Neutrophil (primary cell): ENCODE measurements around the gene HTR2A.

Source experiments
- H3K27ac ChIP-seq: fragments of 200-600 bp; sonication (generic); 2 replicates; pipeline ENCODE4 v1.5.1; 2016; ENCODE audit warnings: mild to moderate bottlenecking, moderate library complexity
- H3K27me3 ChIP-seq: fragments of 200-600 bp; sonication (generic); 2 replicates; pipeline ENCODE4 v1.6.0; 2016; ENCODE audit warnings: mild to moderate bottlenecking
- H3K36me3 ChIP-seq: fragments of 200-600 bp; sonication (generic); 2 replicates; pipeline ENCODE4 v1.5.1; 2017
- H3K4me1 ChIP-seq, 2 experiments: fragments of 200-600 bp in 1 of 2; sonication (generic) in 1 of 2; 1 replicate in 1 of 2; 2 replicates in 1 of 2; pipeline versions ENCODE4 v1.5.1 to v1.6.1; 2013 to 2016; ENCODE audit warnings: low read depth in 1 of 2, low read length in 1 of 2, mild to moderate bottlenecking in 1 of 2, moderate library complexity in 1 of 2; ENCODE audit not compliant: control insufficient read depth in 1 of 2, insufficient read depth in 1 of 2
- H3K4me3 ChIP-seq, 2 experiments: fragments of 200-600 bp in 1 of 2; sonication (generic) in 1 of 2; 1 replicate in 1 of 2; 2 replicates in 1 of 2; pipeline ENCODE4 v1.5.1; 2013 to 2016; ENCODE audit warnings: low read depth in 1 of 2, low read length in 1 of 2, mild to moderate bottlenecking in 1 of 2, moderate library complexity in 1 of 2
- H3K9me3 ChIP-seq: fragments of 200-600 bp; sonication (generic); 2 replicates; pipeline ENCODE4 v1.5.1; 2016
- TF ChIP-seq, protein P1 (sequence below): fragments of 200-600 bp; sonication (generic); IDR thresholded peaks from 2 replicates; pipeline ENCODE4 v1.5.1; 2016; ENCODE audit warnings: antibody characterized with exemption

HTR2A gene

DNA sequence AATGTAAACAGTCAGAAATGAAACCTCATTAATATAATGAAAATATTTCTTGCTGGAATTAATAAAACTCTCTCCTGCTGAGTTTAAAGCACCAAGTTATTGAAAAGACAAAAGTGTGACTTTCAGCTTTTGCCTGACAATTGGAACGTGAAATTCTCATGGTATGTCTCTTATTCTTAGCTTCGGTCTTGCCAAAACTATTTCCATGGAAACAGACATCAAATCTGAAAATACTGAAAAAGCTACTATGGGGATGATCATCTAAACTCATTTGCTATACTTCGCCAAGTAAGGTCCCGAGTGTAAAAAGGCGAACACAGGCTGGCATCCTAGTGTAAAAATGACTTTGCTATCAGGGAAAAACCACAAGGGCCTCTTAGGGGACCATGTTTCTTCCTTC, 22.8 kb downstream of the HTR2A start:
- Histone ChIP-seq H3K4me3 (no peak overlapping the region), H3K4me1 (no peaks in the 10 kb centered on the region), H3K9me3 (no peaks in the 10 kb centered on the region), H3K27ac (no peak overlapping the region), H3K36me3 (no peaks in the 10 kb centered on the region), H3K27me3 (no peaks in the 10 kb centered on the region)
- TF ChIP-seq, protein P1, sequence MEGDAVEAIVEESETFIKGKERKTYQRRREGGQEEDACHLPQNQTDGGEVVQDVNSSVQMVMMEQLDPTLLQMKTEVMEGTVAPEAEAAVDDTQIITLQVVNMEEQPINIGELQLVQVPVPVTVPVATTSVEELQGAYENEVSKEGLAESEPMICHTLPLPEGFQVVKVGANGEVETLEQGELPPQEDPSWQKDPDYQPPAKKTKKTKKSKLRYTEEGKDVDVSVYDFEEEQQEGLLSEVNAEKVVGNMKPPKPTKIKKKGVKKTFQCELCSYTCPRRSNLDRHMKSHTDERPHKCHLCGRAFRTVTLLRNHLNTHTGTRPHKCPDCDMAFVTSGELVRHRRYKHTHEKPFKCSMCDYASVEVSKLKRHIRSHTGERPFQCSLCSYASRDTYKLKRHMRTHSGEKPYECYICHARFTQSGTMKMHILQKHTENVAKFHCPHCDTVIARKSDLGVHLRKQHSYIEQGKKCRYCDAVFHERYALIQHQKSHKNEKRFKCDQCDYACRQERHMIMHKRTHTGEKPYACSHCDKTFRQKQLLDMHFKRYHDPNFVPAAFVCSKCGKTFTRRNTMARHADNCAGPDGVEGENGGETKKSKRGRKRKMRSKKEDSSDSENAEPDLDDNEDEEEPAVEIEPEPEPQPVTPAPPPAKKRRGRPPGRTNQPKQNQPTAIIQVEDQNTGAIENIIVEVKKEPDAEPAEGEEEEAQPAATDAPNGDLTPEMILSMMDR = no peak

DNA sequence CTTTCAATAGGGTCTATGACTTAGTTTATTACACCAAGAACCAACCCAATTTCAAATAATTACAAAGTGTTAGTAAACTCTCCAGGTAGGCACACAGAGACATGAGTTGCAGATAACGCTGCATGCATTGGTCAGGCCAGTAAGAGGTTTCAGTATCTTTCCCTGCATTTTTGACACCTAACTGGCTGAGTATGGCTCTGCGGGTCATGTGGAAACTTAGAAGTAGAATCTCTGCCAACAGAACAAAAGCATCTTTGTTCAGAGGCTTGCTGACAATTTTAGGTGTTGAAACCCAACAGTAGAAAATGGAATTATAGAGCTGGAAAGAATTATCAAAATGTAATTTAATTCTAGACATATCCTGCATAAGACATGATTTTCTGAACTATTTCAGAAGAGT, 25.3 kb downstream of the HTR2A start:
- no peaks in the 10 kb centered on the region for H3K36me3 ChIP-seq
- TF ChIP-seq, protein P1 = no peak
- H3K4me1 ChIP-seq = no peaks in the 10 kb centered on the region
- no peak overlapping the region for H3K27ac ChIP-seq
- no peak overlapping the region for H3K4me3 ChIP-seq
- no peaks in the 10 kb centered on the region for H3K27me3 ChIP-seq
- H3K9me3 ChIP-seq = no peaks in the 10 kb centered on the region

- TF ChIP-seq, protein P1 = no peak
- H3K36me3 ChIP-seq = no peaks in the 10 kb centered on the region
- no peaks in the 10 kb centered on the region for H3K27me3 ChIP-seq
- no peak overlapping the region for H3K4me3 ChIP-seq
- H3K9me3 ChIP-seq = no peaks in the 10 kb centered on the region
- no peaks in the 10 kb centered on the region for H3K4me1 ChIP-seq
- no peak overlapping the region for H3K27ac ChIP-seq
Measured at GRCh38 chr13:46868091-46868490, 28.8 kb downstream of the HTR2A start.

DNA sequence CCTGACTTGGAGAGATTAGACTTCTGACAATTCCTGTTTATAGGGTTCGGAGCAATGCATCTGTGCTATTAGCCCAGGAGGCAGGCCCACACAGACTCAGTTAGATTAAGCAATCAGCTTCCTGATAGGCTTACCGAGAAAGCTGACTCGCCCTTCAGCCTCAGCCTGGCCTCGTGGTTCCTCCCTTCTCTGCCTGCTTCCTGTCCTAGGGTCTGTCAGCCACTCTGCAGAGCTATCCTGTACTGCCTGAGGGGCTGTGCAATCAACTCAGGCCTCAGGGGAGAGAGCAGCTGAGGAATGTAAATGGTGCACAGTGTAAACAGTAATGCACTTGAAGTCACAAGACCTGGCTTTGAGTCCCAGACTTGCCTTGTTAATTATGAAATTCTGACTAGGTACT, 30.7 kb downstream of the HTR2A start:
- Histone ChIP-seq H3K4me1 (no peaks in the 10 kb centered on the region), H3K36me3 (no peaks in the 10 kb centered on the region), H3K4me3 (no peak overlapping the region), H3K27me3 (no peaks in the 10 kb centered on the region), H3K27ac (no peak overlapping the region), H3K9me3 (no peaks in the 10 kb centered on the region)
- TF ChIP-seq, protein P1 = no peak

DNA sequence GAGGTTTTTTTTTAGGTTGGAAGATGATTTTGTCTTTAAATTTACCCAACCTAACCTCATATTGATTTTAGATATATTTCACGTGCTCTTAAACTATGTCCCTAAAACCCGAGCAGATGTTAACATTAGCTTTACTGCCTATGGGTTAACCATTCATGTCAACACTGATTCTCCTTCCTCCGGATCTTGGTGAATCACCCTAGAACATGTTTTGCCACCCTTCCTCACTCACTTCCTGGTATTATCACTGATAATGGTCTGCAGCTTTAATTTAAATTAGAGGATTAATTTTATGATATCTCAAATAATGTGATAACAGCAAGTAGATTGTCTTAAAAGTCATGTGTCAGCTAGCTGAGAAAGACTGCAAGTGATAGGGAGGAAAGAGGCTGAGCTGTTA, 31.9 kb downstream of the HTR2A start:
- H3K36me3 ChIP-seq = no peaks in the 10 kb centered on the region
- H3K4me3 ChIP-seq = no peak overlapping the region
- no peaks in the 10 kb centered on the region for H3K9me3 ChIP-seq
- H3K4me1 ChIP-seq = no peaks in the 10 kb centered on the region
- no peak overlapping the region for H3K27ac ChIP-seq
- TF ChIP-seq, protein P1 = no peak
- H3K27me3 ChIP-seq = no peaks in the 10 kb centered on the region

- no peak overlapping the region for H3K27ac ChIP-seq
- no peaks in the 10 kb centered on the region for H3K9me3 ChIP-seq
- no peaks in the 10 kb centered on the region for H3K36me3 ChIP-seq
- H3K27me3 ChIP-seq = no peaks in the 10 kb centered on the region
- H3K4me3 ChIP-seq = no peak overlapping the region
- TF ChIP-seq, protein P1 = no peak
- no peaks in the 10 kb centered on the region for H3K4me1 ChIP-seq
Measured at GRCh38 chr13:46861959-46862358, 34.9 kb downstream of the HTR2A start.
